H9 (cell line): ENCODE measurements around the gene CLIP4. TPM values are rescaled to one million over a fixed set of nuclear protein-coding genes. Genes with fewer than 3 reads are reported as not detected.

Source experiments
- DNase-seq: peaks from one replicate; pipeline ENCODE4 v3.0.0-alpha.2; 2017
- H2AFZ ChIP-seq: one replicate; pipeline ENCODE4 v1.6.1; 2013; ENCODE audit warnings: mild to moderate bottlenecking, low read length, control low read depth, moderate library complexity
- H2AK5ac ChIP-seq: 2 replicates; pipeline ENCODE4 v1.6.1; 2013; ENCODE audit warnings: low read length, control low read depth, mixed read lengths; ENCODE audit not compliant: insufficient read length
- H2BK120ac ChIP-seq: one replicate; pipeline ENCODE4 v1.6.1; 2013; ENCODE audit warnings: low read depth, mild to moderate bottlenecking, low read length, control low read depth, inconsistent platforms; ENCODE audit not compliant: poor library complexity, severe bottlenecking
- H2BK12ac ChIP-seq: 2 replicates; pipeline ENCODE4 v1.6.1; 2013; ENCODE audit warnings: low read length, control low read depth, mixed read lengths, low read depth; ENCODE audit not compliant: insufficient read length
- H2BK15ac ChIP-seq: 2 replicates; pipeline ENCODE4 v1.6.1; 2013; ENCODE audit warnings: low read depth, low read length, control low read depth
- H2BK20ac ChIP-seq: one replicate; pipeline ENCODE4 v1.6.1; 2013; ENCODE audit warnings: low read depth, mild to moderate bottlenecking, low read length, control low read depth, inconsistent platforms; ENCODE audit not compliant: poor library complexity, severe bottlenecking
- H2BK5ac ChIP-seq: 2 replicates; pipeline ENCODE4 v1.6.1; 2013; ENCODE audit warnings: low read length, control low read depth, mixed read lengths; ENCODE audit not compliant: insufficient read length
- H3K14ac ChIP-seq: 2 replicates; pipeline ENCODE4 v1.6.1; 2013; ENCODE audit warnings: low read length, control low read depth; ENCODE audit not compliant: insufficient read depth
- H3K18ac ChIP-seq: 2 replicates; pipeline ENCODE4 v1.6.1; 2013; ENCODE audit warnings: low read depth, mild to moderate bottlenecking, mixed read lengths, low read length, control low read depth; ENCODE audit not compliant: insufficient read length
- H3K23ac ChIP-seq: 2 replicates; pipeline ENCODE4 v1.6.1; 2013; ENCODE audit warnings: low read length, control low read depth, mixed read lengths, low read depth; ENCODE audit not compliant: insufficient read length
- H3K23me2 ChIP-seq: 2 replicates; pipeline ENCODE4 v1.6.1; 2013; ENCODE audit warnings: low read depth, mild to moderate bottlenecking, mixed read lengths, low read length, control low read depth; ENCODE audit not compliant: insufficient read length, poor library complexity, severe bottlenecking
- H3K27ac ChIP-seq: 2 replicates; pipeline ENCODE4 v1.5.1; 2013; ENCODE audit warnings: low read length, control low read depth, mixed read lengths, low read depth; ENCODE audit not compliant: insufficient read length
- H3K27me3 ChIP-seq: 2 replicates; pipeline ENCODE4 v1.6.1; 2013; ENCODE audit warnings: low read length, control low read depth, inconsistent platforms; ENCODE audit not compliant: insufficient read depth
- H3K4ac ChIP-seq: 2 replicates; pipeline ENCODE4 v1.6.1; 2013; ENCODE audit warnings: low read depth, mild to moderate bottlenecking, control low read depth, inconsistent platforms, low read length, moderate library complexity
- H3K4me1 ChIP-seq: 2 replicates; pipeline ENCODE4 v1.6.1; 2013; ENCODE audit warnings: low read length, control low read depth, inconsistent platforms; ENCODE audit not compliant: insufficient read depth
- H3K4me2 ChIP-seq: 2 replicates; pipeline ENCODE4 v1.6.1; 2013; ENCODE audit warnings: low read length, control low read depth, mixed read lengths; ENCODE audit not compliant: insufficient read length, insufficient read depth
- H3K56ac ChIP-seq: 2 replicates; pipeline ENCODE4 v1.6.1; 2013; ENCODE audit warnings: low read depth, mild to moderate bottlenecking, mixed read lengths, low read length, control low read depth; ENCODE audit not compliant: insufficient read length
- H3K79me1 ChIP-seq: 2 replicates; pipeline ENCODE4 v1.6.1; 2013; ENCODE audit warnings: low read depth, mild to moderate bottlenecking, moderate library complexity, low read length, control low read depth, inconsistent platforms; ENCODE audit not compliant: insufficient read depth, poor library complexity, severe bottlenecking
- H3K79me2 ChIP-seq: 2 replicates; pipeline ENCODE4 v1.6.1; 2013; ENCODE audit warnings: low read length, control low read depth, inconsistent platforms; ENCODE audit not compliant: insufficient read depth
- H3K9ac ChIP-seq: 2 replicates; pipeline ENCODE4 v1.6.1; 2013; ENCODE audit warnings: low read length, control low read depth, mixed read lengths; ENCODE audit not compliant: insufficient read length; ENCODE audit errors: extremely low read depth
- H3K9me3 ChIP-seq: one replicate; pipeline ENCODE4 v1.6.1; 2013; ENCODE audit warnings: low read depth, low read length, inconsistent platforms; ENCODE audit not compliant: control insufficient read depth
- H3T11ph ChIP-seq: one replicate; pipeline ENCODE4 v1.6.1; 2013; ENCODE audit warnings: mild to moderate bottlenecking, low read length, control low read depth, inconsistent platforms
- H4K20me1 ChIP-seq: one replicate; pipeline ENCODE4 v1.6.1; 2013; ENCODE audit not compliant: control insufficient read depth, insufficient read length, insufficient read depth
- H4K5ac ChIP-seq: 2 replicates; pipeline ENCODE4 v1.6.1; 2013; ENCODE audit warnings: low read depth, mild to moderate bottlenecking, mixed read lengths, low read length, control low read depth; ENCODE audit not compliant: insufficient read length
- H4K8ac ChIP-seq: replicated peaks from 2 replicates; pipeline ENCODE4 v1.6.1; 2013; ENCODE audit warnings: low read length, control low read depth, mixed read lengths, low read depth; ENCODE audit not compliant: insufficient read length
- H4K91ac ChIP-seq: 2 replicates; pipeline ENCODE4 v1.6.1; 2013; ENCODE audit warnings: low read depth, mild to moderate bottlenecking, moderate library complexity, mixed read lengths, low read length, control low read depth; ENCODE audit not compliant: insufficient read length
- H3K27ac Mint-ChIP-seq, 3 experiments: 2 replicates in 2 of 3; 3 replicates in 1 of 3; pipeline ENCODE4 v1.8.0; 2020 to 2021; ENCODE audit warnings: mixed read lengths in 3 of 3, mild to moderate bottlenecking in 1 of 3, moderate library complexity in 1 of 3
- H3K27me3 Mint-ChIP-seq: 2 replicates; pipeline ENCODE4 v1.8.0; 2021; ENCODE audit warnings: low read depth, mild to moderate bottlenecking, moderate library complexity, mixed read lengths
- H3K36me3 Mint-ChIP-seq, 3 experiments: 2 replicates in 2 of 3; 3 replicates in 1 of 3; pipeline ENCODE4 v1.8.0; 2020 to 2021; ENCODE audit warnings: low read depth in 3 of 3, mixed read lengths in 3 of 3; ENCODE audit not compliant: insufficient read depth in 1 of 3
- H3K4me1 Mint-ChIP-seq, 2 experiments: 2 replicates each; pipeline ENCODE4 v1.8.0; 2020; ENCODE audit warnings: mixed read lengths in 2 of 2
- H3K4me3 Mint-ChIP-seq, 2 experiments: 2 replicates in 1 of 2; 3 replicates in 1 of 2; pipeline ENCODE4 v1.8.0; 2020 to 2021; ENCODE audit warnings: mild to moderate bottlenecking in 2 of 2, mixed read lengths in 2 of 2, moderate library complexity in 1 of 2
- H3K9me3 Mint-ChIP-seq, 2 experiments: 2 replicates in 1 of 2; 3 replicates in 1 of 2; pipeline ENCODE4 v1.8.0; 2020; ENCODE audit warnings: mild to moderate bottlenecking in 2 of 2, mixed read lengths in 2 of 2, moderate library complexity in 1 of 2
- CTCF ChIP-seq: fragments of 200-600 bp; sonication (generic); conservative IDR thresholded peaks from 3 replicates; pipeline ENCODE4 v1.8.0; 2021; ENCODE audit warnings: antibody characterized with exemption, mild to moderate bottlenecking
- WGBS: extraction: QIAGEN DNeasy Blood & Tissue Kit; methylation state at CpG from one replicate; pipeline ENCODE4 v1.1.7; 2013; ENCODE audit warnings: missing lambda C conversion rate, low lambda C conversion rate, mixed read lengths; ENCODE audit not compliant: insufficient read length; ENCODE audit errors: extremely low coverage; 5-methylcytosine and 5-hydroxymethylcytosine counted together
- total RNA-seq: library from RNA; stranded (reverse); gene quantifications from 2 replicates; pipeline ENCODE4 v1.2.1, GENCODE V29; 2021

The CLIP4 gene
- total RNA-seq, 1 experiment from 2014 or later: 0.66 TPM

- no peaks in the 10 kb centered on the region for H3K79me2 ChIP-seq
- no CpG with 5 or more reads among the region's 4 CpGs for WGBS
- H2BK20ac ChIP-seq: no peak overlapping the region
- H3K27ac Mint-ChIP-seq: no peak overlapping the region
- no peak overlapping the region for H3K18ac ChIP-seq
- no peak overlapping the region for H3K27ac ChIP-seq
- H2BK15ac ChIP-seq: no peak overlapping the region
- H3K23me2 ChIP-seq: no peaks in the 10 kb centered on the region
- H3K4me3 Mint-ChIP-seq: no peak overlapping the region
- no peaks in the 10 kb centered on the region for H3K27me3 ChIP-seq
- no peak overlapping the region for H2BK120ac ChIP-seq
- H2BK5ac ChIP-seq: no peak overlapping the region
- H3K56ac ChIP-seq: no peak overlapping the region
- no peak overlapping the region for H4K5ac ChIP-seq
- H2AK5ac ChIP-seq: no peak overlapping the region
- no peaks in the 10 kb centered on the region for H3K4me1 ChIP-seq
- DNase-seq: no peak
- no peaks in the 10 kb centered on the region for H3K79me1 ChIP-seq
- H3K14ac ChIP-seq: no peak overlapping the region
- H3K9ac ChIP-seq: no peak overlapping the region
- no peaks in the 10 kb centered on the region for H3K36me3 Mint-ChIP-seq
- H2AFZ ChIP-seq: no peak overlapping the region
- no peak overlapping the region for H3K23ac ChIP-seq
- no peak overlapping the region for H4K8ac ChIP-seq
- no peak overlapping the region for H3T11ph ChIP-seq
- TF ChIP-seq CTCF: no peak
- no peaks in the 10 kb centered on the region for H3K9me3 Mint-ChIP-seq
- H3K4ac ChIP-seq: no peak overlapping the region
- H3K4me1 Mint-ChIP-seq: peaks cover 13 to 18% of the 10 kb centered on the region in 2 experiments
- H3K27me3 Mint-ChIP-seq: no peaks in the 10 kb centered on the region; the same call in 1 of the 2 replicates
- H4K20me1 ChIP-seq: no peaks in the 10 kb centered on the region
- no peak overlapping the region for H3K4me2 ChIP-seq
- H3K9me3 ChIP-seq: no peaks in the 10 kb centered on the region
- H4K91ac ChIP-seq: no peak overlapping the region
- H2BK12ac ChIP-seq: no peak overlapping the region
These were observed 103.4 kb downstream of the CLIP4 start for GRCh38 chr2:29218550-29219125.
